SK-N-SH (cell line): Measurements from ENCODE around the gene LTBP1. TPM values are rescaled to one million over a fixed set of nuclear protein-coding genes. Genes with fewer than 3 reads are reported as not detected.
A peak's percentile ranks its signal among the peaks of the same experiment; 100 is the strongest.

Source experiments
- CTCF ChIA-PET: fragments of 300-600, 350-600 bp; formaldehyde crosslinking; extraction: SDS; loops from one replicate; lab custom pipeline; 2021; lab: Yijun Ruan, JAX
- POLR2A ChIA-PET: fragments of 350-600 bp; sonication (Branson Sonifier 250); formaldehyde crosslinking; extraction: SDS; loops from one replicate; lab custom pipeline; 2020; ENCODE audit warnings: antibody characterized with exemption, inconsistent platforms; lab: Yijun Ruan, JAX
- DNase-seq: peaks from one replicate; pipeline ENCODE4 v3.0.0; 2012
- H2AFZ ChIP-seq: fragments of 200-600 bp; sonication (generic); 2 replicates; pipeline ENCODE4 v1.8.1; 2016; ENCODE audit warnings: antibody characterized with exemption, mild to moderate bottlenecking, low read depth
- H3F3A ChIP-seq: fragments of 200-600 bp; sonication (generic); replicated peaks from 2 replicates; pipeline ENCODE3; 2016; ENCODE audit warnings: antibody characterized with exemption, mild to moderate bottlenecking; ENCODE audit not compliant: insufficient read depth
- H3K27ac ChIP-seq, 2 experiments: fragments of 200-500 bp in 1 of 2; fragments of 200-600 bp in 1 of 2; sonication (Bioruptor generic) in 1 of 2; sonication (generic), shearing (Covaris generic) in 1 of 2; 2 replicates each; pipeline versions ENCODE4 v1.5.1 to v1.6.1; 2014 to 2016; ENCODE audit warnings: low read depth in 2 of 2, inconsistent platforms in 1 of 2, low read length in 1 of 2, mild to moderate bottlenecking in 1 of 2, mixed read lengths in 1 of 2
- H3K27me3 ChIP-seq: fragments of 200-600 bp; sonication (generic), shearing (Covaris generic); 2 replicates; pipeline ENCODE4 v1.6.1; 2016; ENCODE audit warnings: mixed run types; ENCODE audit not compliant: insufficient read depth
- H3K36me3 ChIP-seq, 2 experiments: fragments of 200-500 bp in 1 of 2; fragments of 200-600 bp in 1 of 2; sonication (Bioruptor generic) in 1 of 2; sonication (generic) in 1 of 2; replicated peaks in 1 of 2; 2 replicates each; pipeline versions ENCODE3 to v1.5.1; 2014 to 2016; ENCODE audit warnings: low read length in 1 of 2, mild to moderate bottlenecking in 1 of 2; ENCODE audit not compliant: insufficient read depth in 2 of 2, control insufficient read depth in 1 of 2
- H3K4me1 ChIP-seq, 2 experiments: fragments of 200-500 bp in 1 of 2; fragments of 200-600 bp in 1 of 2; sonication (Bioruptor generic) in 1 of 2; sonication (generic), shearing (Covaris generic) in 1 of 2; 2 replicates each; pipeline versions ENCODE4 v1.5.1 to v1.6.1; 2014 to 2016; ENCODE audit warnings: low read depth in 1 of 2, low read length in 1 of 2, mixed run types in 1 of 2; ENCODE audit not compliant: insufficient read depth in 2 of 2, control insufficient read depth in 1 of 2
- H3K4me2 ChIP-seq: fragments of 200-600 bp; sonication (generic), shearing (Covaris generic); 2 replicates; pipeline ENCODE4 v1.6.1; 2017; ENCODE audit warnings: mixed run types
- H3K4me3 ChIP-seq, 2 experiments: fragments of 200-500 bp in 1 of 2; fragments of 200-600 bp in 1 of 2; sonication (Bioruptor generic) in 1 of 2; sonication (generic), shearing (Covaris generic) in 1 of 2; 2 replicates each; pipeline versions ENCODE4 v1.5.1 to v1.8.1; 2014 to 2016; ENCODE audit warnings: low read depth in 2 of 2, inconsistent platforms in 1 of 2, low read length in 1 of 2, mild to moderate bottlenecking in 1 of 2, mixed read lengths in 1 of 2, moderate library complexity in 1 of 2
- H3K79me2 ChIP-seq: fragments of 200-600 bp; sonication (generic); 2 replicates; pipeline ENCODE4 v1.8.1; 2017; ENCODE audit warnings: mild to moderate bottlenecking; ENCODE audit not compliant: insufficient read depth
- H3K9ac ChIP-seq: fragments of 200-600 bp; sonication (generic); 2 replicates; pipeline ENCODE4 v1.6.1; 2017; ENCODE audit warnings: mixed run types
- H3K9me2 ChIP-seq: fragments of 200-600 bp; sonication (generic); 2 replicates; pipeline ENCODE4 v1.6.1; 2017; ENCODE audit warnings: mixed run types
- H3K9me3 ChIP-seq: fragments of 200-600 bp; sonication (generic); 2 replicates; pipeline ENCODE4 v1.6.1; 2017; ENCODE audit warnings: mixed run types, mild to moderate bottlenecking, moderate library complexity
- H4K20me1 ChIP-seq: fragments of 200-600 bp; sonication (generic); 2 replicates; pipeline ENCODE4 v1.6.1; 2017; ENCODE audit warnings: mild to moderate bottlenecking, mixed run types; ENCODE audit not compliant: insufficient read depth
- CHD2 ChIP-seq: fragments of 150-350 bp; IDR thresholded peaks from 2 replicates; pipeline ENCODE4 v1.6.1; 2018; ENCODE audit warnings: low read length; ENCODE audit not compliant: partially characterized antibody
- ELF1 ChIP-seq: IDR thresholded peaks from 2 replicates; pipeline ENCODE4 v1.4.0; 2012
- EP300 ChIP-seq, 2 experiments: IDR thresholded peaks; 2 replicates each; pipeline versions ENCODE4 v1.4.0 to v1.6.1; 2012; ENCODE audit warnings: borderline replicate concordance in 1 of 2, low read depth in 1 of 2, low read length in 1 of 2
- EZH2phosphoT487 ChIP-seq: fragments of 200-600 bp; sonication (generic); IDR thresholded peaks from 2 replicates; pipeline ENCODE4 v1.6.1; 2017; ENCODE audit warnings: low read depth, mixed run types, mild to moderate bottlenecking, antibody characterized with exemption, moderate library complexity, borderline replicate concordance
- FOSL2 ChIP-seq: IDR thresholded peaks from 2 replicates; pipeline ENCODE4 v1.4.0; 2012; ENCODE audit warnings: low read depth, mild to moderate bottlenecking, moderate library complexity, borderline replicate concordance
- GABPA ChIP-seq: IDR thresholded peaks from 2 replicates; pipeline ENCODE4 v1.4.0; 2012; ENCODE audit warnings: low read depth, mild to moderate bottlenecking
- GATA2 ChIP-seq: sonication (generic); formaldehyde crosslinking; IDR thresholded peaks from 2 replicates; pipeline ENCODE4 v1.5.0; 2020; ENCODE audit warnings: mild to moderate bottlenecking, missing genetic modification reagents
- IRF3 ChIP-seq: fragments of 150-350 bp; IDR thresholded peaks from 2 replicates; pipeline ENCODE4 v1.6.1; 2016; ENCODE audit warnings: mild to moderate bottlenecking, low read depth, low read length
- JUND ChIP-seq: IDR thresholded peaks from 2 replicates; pipeline ENCODE4 v1.4.0; 2012
- NFIC ChIP-seq: IDR thresholded peaks from 2 replicates; pipeline ENCODE4 v1.4.0; 2012; ENCODE audit warnings: borderline replicate concordance
- NRF1 ChIP-seq: IDR thresholded peaks from 2 replicates; pipeline ENCODE4 v1.6.1; 2012; ENCODE audit warnings: low read depth, mild to moderate bottlenecking, low read length
- POLR2AphosphoS5 ChIP-seq: IDR thresholded peaks from 2 replicates; pipeline ENCODE4 v1.6.1; 2012; ENCODE audit warnings: low read depth, low read length
- RCOR1 ChIP-seq: fragments of 150-350 bp; IDR thresholded peaks from 2 replicates; pipeline ENCODE4 v1.6.1; 2017; ENCODE audit warnings: antibody characterized with exemption, low read length
- RXRA ChIP-seq: IDR thresholded peaks from 2 replicates; pipeline ENCODE4 v1.4.0; 2012; ENCODE audit warnings: low read depth, mild to moderate bottlenecking, borderline replicate concordance
- TCF12 ChIP-seq: IDR thresholded peaks from 2 replicates; pipeline ENCODE4 v1.4.0; 2012
- TEAD4 ChIP-seq: IDR thresholded peaks from 2 replicates; pipeline ENCODE4 v1.4.0; 2012; ENCODE audit warnings: mild to moderate bottlenecking, borderline replicate concordance; ENCODE audit not compliant: insufficient read depth
- USF1 ChIP-seq: IDR thresholded peaks from 2 replicates; pipeline ENCODE4 v1.4.0; 2012; ENCODE audit warnings: low read depth, borderline replicate concordance
- WGBS: methylation state at CpG from one replicate; pipeline ENCODE4 v1.1.6; 2017; ENCODE audit warnings: low lambda C conversion rate; 5-methylcytosine and 5-hydroxymethylcytosine counted together
- polyA plus RNA-seq, 3 experiments: library from polyadenylated mRNA; depleted of rRNA; stranded (reverse); fragments of >200 nt; gene quantifications; 2 replicates each; pipeline ENCODE4 v1.2.3, GENCODE V29; 2012

Gene LTBP1
- polyA plus RNA-seq, 1 of the 3 experiments (the other 2 are of a cell fraction) = 467 TPM

- Histone ChIP-seq H3K4me3 (no peak overlapping the region), H3K27me3 (no peaks in the 10 kb centered on the region), H3F3A (peaks cover 18% of the 10 kb centered on the region), H3K4me1 (peaks cover 0 to 21% of the 10 kb centered on the region in 2 experiments; a peak in 2 of 4 replicates), H4K20me1 (no peaks in the 10 kb centered on the region), H3K79me2 (0 out of 2 replicates have a peak, but pooled peaks cover 5% of the 10 kb centered on the region), H3K9ac (no peak overlapping the region), H3K4me2 (no peak overlapping the region; the same call in 1 of the 2 replicates), H2AFZ (no peak overlapping the region), H3K9me3 (no peaks in the 10 kb centered on the region), H3K36me3 (no peaks in the 10 kb centered on the region), H3K27ac (peak overlapping the region in 1 of 2 experiments; percentile 10; a peak in 1 of 4 replicates), H3K9me2 (no peaks in the 10 kb centered on the region)
- DNase-seq = no peak
- no peak for TF ChIP-seq NFIC
- no peak for TF ChIP-seq EP300 (IDR thresholded peaks at IDR 0.05; ENCODE audit: borderline replicate concordance in 1 of 2, low read depth in 1 of 2, low read length in 1 of 2)
- TF ChIP-seq JUND = no peak
- no peak for TF ChIP-seq NRF1
- no peak for TF ChIP-seq POLR2AphosphoS5
- no peak for TF ChIP-seq TCF12
- no peak for TF ChIP-seq RCOR1
- no peak for TF ChIP-seq EZH2phosphoT487
- no peak for TF ChIP-seq TEAD4
- CTCF ChIA-PET = interaction anchor here (0.7 kb wide), 1 partner anchor 11 kb away, joined by 3 read pairs; no protein-coding TSS in a partner anchor
- POLR2A ChIA-PET = no interaction called here
- 69% methylated on average over 6 of the region's 6 CpGs for WGBS
Observed at GRCh38 chr2:33072614-33073013, 125.9 kb downstream of the LTBP1 start.

GRCh38 chr2:33073018-33073417 is 126.3 kb downstream of the LTBP1 start:
- ChIA-PET CTCF (interaction anchor here (0.7 kb wide), 2 partner anchors 11 to 13 kb away, joined by 3 read pairs; no protein-coding TSS in a partner anchor), POLR2A (no interaction called here)
- 81% methylated on average over 4 of the region's 4 CpGs for WGBS
- DNase-seq = no peak
- H3K36me3 ChIP-seq = no peaks in the 10 kb centered on the region
- no peaks in the 10 kb centered on the region for H4K20me1 ChIP-seq
- peak overlapping the region in 1 of 2 experiments; percentile 10; a peak in 1 of 4 replicates for H3K27ac ChIP-seq
- no peak overlapping the region; the same call in 1 of the 2 replicates for H3K4me2 ChIP-seq
- H2AFZ ChIP-seq = no peak overlapping the region
- peaks cover 0 to 18% of the 10 kb centered on the region in 2 experiments; a peak in 2 of 4 replicates for H3K4me1 ChIP-seq
- H3K9ac ChIP-seq = no peak overlapping the region
- H3K9me2 ChIP-seq = no peaks in the 10 kb centered on the region
- H3K4me3 ChIP-seq = no peak overlapping the region
- peak; percentile 25; the same call in 1 of the 2 replicates for TF ChIP-seq FOSL2
- TF ChIP-seq GATA2 (CRISPR knock-in tag) = no peak
- peak; percentile 38; the same call in 1 of the 2 replicates for TF ChIP-seq ELF1
- H3K27me3 ChIP-seq = no peaks in the 10 kb centered on the region
- no peaks in the 10 kb centered on the region for H3K9me3 ChIP-seq
- H3F3A ChIP-seq = peaks cover 18% of the 10 kb centered on the region
- H3K79me2 ChIP-seq = 0 out of 2 replicates have a peak, but pooled peaks cover 5% of the 10 kb centered on the region

GRCh38 chr2:33074197-33074596 is 127.4 kb downstream of the LTBP1 start:
- H3K27ac ChIP-seq = no peak overlapping the region
- H3K79me2 ChIP-seq = 0 out of 2 replicates have a peak, but pooled peaks cover under 1% of the 10 kb centered on the region
- no peak overlapping the region for H3K4me3 ChIP-seq
- H2AFZ ChIP-seq = no peak overlapping the region
- no peaks in the 10 kb centered on the region for H4K20me1 ChIP-seq
- peaks cover 0 to 11% of the 10 kb centered on the region in 2 experiments; a peak in 2 of 4 replicates for H3K4me1 ChIP-seq
- no peaks in the 10 kb centered on the region for H3K9me3 ChIP-seq
- DNase-seq = no peak
- ChIA-PET POLR2A (no interaction called here), CTCF (interaction anchor here (1.0 kb wide), 1 partner anchor 12 kb away, joined by 3 read pairs; no protein-coding TSS in a partner anchor)
- WGBS = 78% methylated on average over 6 of the region's 6 CpGs
- no peaks in the 10 kb centered on the region for H3K9me2 ChIP-seq
- no peak overlapping the region for H3K9ac ChIP-seq
- H3F3A ChIP-seq = peaks cover 12% of the 10 kb centered on the region
- H3K4me2 ChIP-seq = no peak overlapping the region
- H3K36me3 ChIP-seq = no peaks in the 10 kb centered on the region
- no peaks in the 10 kb centered on the region for H3K27me3 ChIP-seq
- TF ChIP-seq GABPA (no peak), JUND (no peak), USF1 (no peak), RXRA (no peak), CHD2 (no peak), IRF3 (no peak), NRF1 (no peak), ELF1 (no peak), POLR2AphosphoS5 (no peak), GATA2 (CRISPR knock-in tag) (no peak)
